Anterior cingulate cortex (tissue), 58 donors: ENCODE results near the gene ZDHHC14.
"Not testable (repeated sequence)": the region's sequence is repeated elsewhere in the genome, so short reads cannot be mapped to it uniquely, and the experiment has no call there.

ENCODE experiments used
- DNase-seq, 58 donors: peaks; one replicate each; lab custom pipeline; 2025; lab: John Stamatoyannopoulos, UW

The ZDHHC14 gene

GRCh38 chr6:157461000-157461915 lies 80.3 kb downstream of the ZDHHC14 start:
- peak in 5 of 58 donors; percentile 10 to 47 (median 29) for DNase-seq

- no peak for DNase-seq
Measured at GRCh38 chr6:157462956-157463742, 82.2 kb downstream of the ZDHHC14 start.

DNA sequence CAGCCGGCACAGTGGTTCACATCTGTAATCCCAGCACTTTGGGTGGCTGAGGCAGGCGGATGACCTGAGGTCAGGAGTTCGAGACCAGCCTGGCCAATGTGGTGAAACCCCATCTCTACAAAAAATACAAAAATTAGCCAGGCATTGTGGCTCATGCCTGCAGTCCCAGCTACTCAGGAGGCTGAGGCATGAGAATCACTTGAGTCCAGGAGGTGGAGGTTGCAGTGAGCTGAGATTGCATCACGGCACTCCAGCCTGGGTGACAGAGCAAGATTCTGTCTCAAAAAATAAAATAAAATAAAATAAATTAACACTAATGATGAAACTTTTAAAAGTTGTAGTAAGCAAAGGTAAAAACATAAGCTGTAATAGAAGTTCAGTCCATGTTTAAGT lies 82.7 kb downstream of the ZDHHC14 start:
- not testable (repeated sequence) for DNase-seq

DNA sequence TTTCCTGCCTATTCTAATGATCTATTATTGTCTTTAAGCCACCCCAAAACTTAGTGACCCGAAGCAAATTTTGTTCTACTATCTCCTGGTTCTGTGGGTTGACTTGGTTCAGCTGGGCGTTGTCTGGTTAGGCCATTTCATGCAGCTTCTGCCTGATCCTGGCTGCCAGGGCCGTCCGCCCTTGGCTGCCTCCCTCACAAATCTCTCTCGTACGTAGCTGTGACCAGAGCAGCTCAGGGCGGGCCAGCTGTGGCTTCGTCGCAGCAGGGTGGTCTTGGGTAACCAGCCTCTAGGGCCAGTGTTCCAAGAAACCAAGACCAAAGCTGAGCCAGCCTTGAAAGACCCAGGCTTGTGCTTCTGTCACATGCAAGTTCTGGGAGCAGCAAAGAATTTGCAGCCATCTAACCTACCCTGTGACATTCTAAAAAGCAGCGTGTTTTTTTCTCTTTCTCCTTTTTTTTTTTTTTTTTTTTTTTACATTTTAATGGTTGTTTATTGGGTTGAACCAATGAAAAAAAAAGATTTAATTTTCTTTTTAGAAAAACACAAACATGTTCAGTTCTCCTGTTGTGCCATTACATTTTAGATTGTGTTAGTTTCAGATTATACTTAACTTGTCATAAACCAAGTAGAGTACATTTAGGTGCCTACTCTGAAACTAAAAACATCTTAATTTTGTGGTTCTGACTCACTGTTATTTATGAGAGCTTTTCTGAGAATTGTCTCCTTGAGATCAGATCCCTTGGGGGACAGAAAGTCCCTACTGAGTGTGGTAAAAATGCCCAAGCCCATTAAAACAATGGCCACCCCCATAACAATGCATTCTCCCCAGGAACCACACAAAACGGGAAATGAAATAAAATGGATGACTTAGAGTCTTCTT lies 83.9 kb downstream of the ZDHHC14 start:
- no peak for DNase-seq

DNA sequence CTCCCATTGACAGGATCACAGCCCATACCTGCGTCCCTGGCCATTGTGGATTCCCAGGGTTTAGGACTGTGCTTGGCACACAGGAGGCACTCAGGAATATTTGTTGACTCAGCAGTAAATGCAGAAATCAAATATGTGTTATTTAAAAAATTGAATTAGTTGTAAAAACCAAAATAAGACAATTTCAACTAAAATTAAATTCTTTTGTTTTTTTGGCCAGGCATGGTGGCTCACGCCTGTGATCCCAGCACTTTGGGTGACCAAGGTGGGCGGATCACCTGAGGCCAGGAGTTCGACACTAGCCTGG lies 85.3 kb downstream of the ZDHHC14 start:
- DNase-seq: no peak

DNA sequence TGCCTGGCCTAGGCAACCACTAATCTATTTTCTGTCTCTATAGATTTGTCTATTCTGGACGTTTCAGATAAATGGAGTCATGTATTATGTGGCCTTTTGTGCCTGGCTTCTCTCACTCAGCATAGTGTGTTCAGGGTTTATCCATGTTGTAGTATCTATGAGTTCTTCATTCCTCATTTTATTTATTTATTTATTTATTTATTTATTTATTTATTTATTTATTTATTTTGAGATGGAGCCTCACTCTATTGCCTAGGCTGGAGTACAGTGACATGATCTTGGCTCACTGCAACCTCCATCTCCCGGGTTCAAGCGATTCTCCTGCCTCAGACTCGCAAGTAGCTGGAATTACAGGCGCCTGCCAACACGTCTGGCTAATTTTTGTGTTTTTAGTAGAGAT lies 86.3 kb downstream of the ZDHHC14 start:
- not testable (repeated sequence) for DNase-seq

GRCh38 chr6:157468054-157468453 lies 87.1 kb downstream of the ZDHHC14 start:
- no peak for DNase-seq

GRCh38 chr6:157468574-157468973 lies 87.6 kb downstream of the ZDHHC14 start:
- no peak for DNase-seq

DNA sequence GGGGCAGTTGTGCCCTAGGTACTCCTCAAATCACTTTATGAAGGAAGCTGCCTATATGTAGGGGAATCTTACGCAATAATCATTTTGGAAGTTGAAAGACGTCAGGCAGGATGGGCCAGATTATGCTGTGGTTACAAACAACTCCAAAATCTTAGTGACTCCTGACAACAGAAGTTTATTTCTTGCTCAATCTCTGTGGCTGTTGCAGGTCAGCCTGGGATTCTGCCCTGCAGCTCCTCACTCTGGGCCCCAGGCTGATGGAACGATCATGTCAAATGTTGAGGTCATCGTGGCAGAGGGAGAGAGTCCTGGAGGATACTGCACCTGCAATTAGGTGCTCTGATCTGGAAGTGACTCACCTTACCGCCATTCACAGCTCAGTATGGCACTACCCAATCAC lies 88.4 kb downstream of the ZDHHC14 start:
- no peak for DNase-seq

- DNase-seq: no peak
Measured at GRCh38 chr6:157471077-157471686, 90.2 kb downstream of the ZDHHC14 start.

GRCh38 chr6:157471895-157472686 lies 91.1 kb downstream of the ZDHHC14 start:
- no peak for DNase-seq

DNA sequence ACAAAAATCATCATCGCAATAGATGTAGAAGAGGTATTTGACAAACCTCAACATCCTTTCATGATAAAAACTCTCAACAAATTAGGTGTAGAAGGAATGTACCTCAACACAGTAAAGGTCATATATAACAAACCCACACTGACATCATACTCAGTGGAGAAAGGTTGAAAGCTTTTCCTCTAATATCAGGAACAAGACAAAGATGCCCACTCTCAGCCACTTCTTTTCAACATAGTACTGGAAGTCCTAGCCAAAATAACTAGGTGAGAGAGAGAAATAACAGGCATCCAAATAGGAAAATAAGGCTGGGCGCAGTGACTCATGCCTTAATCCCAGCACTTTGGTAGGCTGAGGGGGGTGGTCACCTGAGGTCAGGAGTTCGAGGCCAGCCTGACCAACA lies 95.8 kb downstream of the ZDHHC14 start:
- DNase-seq: no peak

- DNase-seq: no peak
Measured at GRCh38 chr6:157478926-157479325, 97.9 kb downstream of the ZDHHC14 start.

- no peak for DNase-seq
Measured at GRCh38 chr6:157479464-157480303, 98.7 kb downstream of the ZDHHC14 start.

GRCh38 chr6:157481189-157481864 lies 100.3 kb downstream of the ZDHHC14 start:
- no peak for DNase-seq

- no peak for DNase-seq
Measured at GRCh38 chr6:157481865-157482249, 100.9 kb downstream of the ZDHHC14 start.

- DNase-seq: no peak
Measured at GRCh38 chr6:157483770-157484169, 102.8 kb downstream of the ZDHHC14 start.

- DNase-seq: no peak
Measured at GRCh38 chr6:157484181-157484580, 103.2 kb downstream of the ZDHHC14 start.
